Mammary epithelial cell (primary cell): ENCODE data around the gene MACO1.

Experiments
- CTCF ChIP-seq, 2 donors: IDR thresholded peaks in 1 of 2; conservative IDR thresholded peaks in 1 of 2; 2 replicates each; pipeline ENCODE4 v1.5.1; 2011 to 2012; ENCODE audit warnings: inconsistent platforms in 2 of 2, low read length in 2 of 2, mild to moderate bottlenecking in 2 of 2, control low read depth in 1 of 2, low read depth in 1 of 2; ENCODE audit not compliant: insufficient read depth in 1 of 2; ENCODE audit errors: extremely low read depth in 1 of 2
- EZH2 ChIP-seq: IDR thresholded peaks from 2 replicates; pipeline ENCODE4 v1.6.1; 2012; ENCODE audit warnings: low read length, inconsistent platforms, borderline replicate concordance

- TF ChIP-seq EZH2: no peak
- no peak for TF ChIP-seq CTCF (conservative IDR thresholded peaks at IDR 0.05 in 1 of 2, IDR thresholded peaks at IDR 0.05 in 1 of 2; ENCODE audit: extremely low read depth in 1 of 2, insufficient read depth in 1 of 2, low read depth in 1 of 2, low read length in 2 of 2)
Observed at GRCh38 chr1:25494952-25495351, 64.3 kb downstream of the MACO1 start.
